Right renal cortex interstitium (tissue), 3 donors: ENCODE data around the gene TUBA8. TPM values are rescaled to one million over a fixed set of nuclear protein-coding genes. Genes with fewer than 3 reads are reported as not detected.
"Not testable (repeated sequence)": the region's sequence is repeated elsewhere in the genome, so short reads cannot be mapped to it uniquely, and the experiment has no call there.

Experiments
- DNase-seq, 3 donors: peaks; one replicate each; pipeline ENCODE4 v3.0.0-alpha.2; 2013; ENCODE audit warnings: low read depth in 3 of 3, low spot score in 2 of 3
- polyA plus RNA-seq, 3 donors: library from polyadenylated mRNA; unstranded; fragments of 120-200 nt; gene quantifications; one replicate each; pipeline ENCODE4 v1.2.1, GENCODE V29; 2013; ENCODE audit not compliant: insufficient read length in 3 of 3

Gene TUBA8
- polyA plus RNA-seq, 3 donors, result 1.9 to 4.4 (median 3.0) TPM

DNA sequence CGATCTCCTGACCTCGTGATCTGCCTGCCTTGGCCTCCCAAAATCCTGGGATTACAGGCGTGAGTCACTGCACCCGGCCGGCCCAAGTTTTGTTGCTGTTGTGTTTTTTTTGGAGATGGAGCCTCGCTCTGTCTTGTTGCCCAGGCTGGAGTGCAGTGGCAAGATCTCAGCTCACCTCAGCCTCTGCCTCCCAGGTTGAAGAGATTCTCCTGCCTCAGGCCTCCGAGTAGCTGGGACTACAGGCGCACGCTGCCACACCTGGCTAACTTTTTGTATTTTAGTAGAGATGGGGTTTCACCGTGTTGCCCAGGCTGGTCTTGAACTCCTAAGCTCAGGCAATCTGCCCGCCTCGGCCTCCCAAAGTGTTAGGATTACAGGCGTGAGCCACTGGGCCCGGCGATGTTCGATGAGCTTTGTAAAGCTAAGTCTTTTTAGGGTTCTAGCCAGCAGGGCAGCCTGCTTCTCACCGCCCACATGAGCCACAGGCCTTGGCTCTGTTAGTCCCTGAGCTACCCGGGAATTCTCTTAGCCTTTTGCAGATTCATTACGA is 12.9 kb downstream of the TUBA8 start:
- not testable (repeated sequence) for DNase-seq

DNA sequence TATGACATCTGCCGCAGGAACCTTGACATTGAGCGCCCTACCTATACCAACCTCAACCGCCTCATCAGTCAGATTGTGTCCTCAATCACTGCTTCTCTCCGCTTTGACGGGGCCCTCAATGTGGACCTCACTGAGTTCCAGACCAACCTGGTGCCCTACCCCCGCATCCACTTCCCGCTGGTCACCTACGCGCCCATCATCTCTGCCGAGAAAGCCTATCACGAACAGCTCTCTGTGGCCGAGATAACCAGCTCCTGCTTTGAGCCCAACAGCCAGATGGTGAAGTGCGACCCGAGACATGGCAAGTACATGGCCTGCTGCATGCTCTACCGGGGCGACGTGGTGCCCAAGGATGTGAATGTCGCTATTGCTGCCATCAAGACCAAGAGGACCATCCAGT is 16.0 kb downstream of the TUBA8 start:
- no peak for DNase-seq

DNA sequence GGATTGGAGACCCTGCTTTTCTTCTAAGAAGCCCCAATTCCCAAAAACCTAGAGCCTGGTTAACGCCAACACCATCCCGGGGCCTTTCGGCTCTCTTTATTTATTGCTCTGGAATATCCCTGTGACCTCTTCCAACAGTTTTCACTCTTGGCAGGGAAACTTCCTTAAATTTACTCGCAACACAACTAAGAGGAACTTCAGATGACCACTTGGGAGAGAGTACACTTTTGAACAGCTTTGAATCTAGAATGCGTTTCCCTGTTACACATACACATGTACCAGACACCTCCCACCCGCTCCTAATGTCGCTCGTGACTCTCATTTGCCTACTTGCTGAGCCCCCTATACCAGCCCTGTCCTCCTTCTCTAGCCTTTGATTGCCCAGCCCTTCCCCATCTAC is 19.4 kb downstream of the TUBA8 start:
- no peak for DNase-seq

DNA sequence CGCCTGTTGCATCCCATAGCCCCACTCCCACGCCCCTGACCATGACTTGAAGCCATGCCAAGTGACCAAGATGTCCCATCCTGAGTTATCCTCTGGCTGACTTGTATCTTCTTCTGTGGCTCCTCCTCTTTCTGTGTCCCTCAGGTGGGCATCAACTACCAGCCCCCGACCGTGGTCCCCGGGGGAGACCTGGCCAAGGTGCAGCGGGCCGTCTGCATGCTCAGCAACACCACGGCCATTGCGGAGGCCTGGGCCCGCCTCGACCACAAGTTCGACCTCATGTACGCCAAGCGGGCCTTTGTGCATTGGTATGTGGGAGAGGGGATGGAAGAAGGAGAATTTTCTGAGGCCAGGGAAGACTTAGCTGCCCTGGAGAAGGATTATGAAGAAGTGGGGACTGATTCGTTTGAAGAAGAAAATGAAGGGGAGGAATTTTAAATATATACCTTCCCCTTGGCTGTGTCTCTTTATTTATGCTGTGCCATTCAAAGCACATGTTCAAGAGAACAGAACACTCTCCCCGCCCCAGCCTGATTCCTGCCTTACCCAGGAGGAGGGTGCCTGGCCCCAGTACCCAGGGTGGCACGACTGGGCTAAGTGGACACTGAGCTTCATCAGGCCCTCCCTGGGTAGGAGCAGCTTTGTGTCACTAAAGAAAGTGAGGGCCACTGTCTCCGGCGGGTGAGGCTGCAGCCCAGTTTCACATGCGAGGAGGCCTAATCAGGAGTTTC is 20.3 kb downstream of the TUBA8 start:
- no peak for DNase-seq

DNA sequence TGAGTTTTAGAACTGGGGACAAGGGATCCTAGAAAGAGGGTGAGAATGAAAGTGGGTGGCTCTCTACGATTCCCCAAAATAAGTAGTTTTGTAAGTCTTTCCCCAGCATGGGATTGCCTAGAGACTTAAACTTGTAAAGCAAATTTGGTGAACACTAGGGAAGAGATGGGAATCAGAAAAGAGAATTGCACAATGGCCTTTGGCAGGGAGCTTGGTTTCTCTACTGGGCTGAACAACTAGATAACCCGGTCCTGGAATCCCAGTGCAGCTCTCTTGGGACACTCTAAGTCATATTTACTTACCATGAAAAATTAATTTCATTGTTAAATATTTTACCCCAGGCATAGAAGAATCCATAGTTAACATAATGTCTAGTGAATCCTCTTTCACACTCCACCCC is 22.8 kb downstream of the TUBA8 start:
- no peak for DNase-seq

DNA sequence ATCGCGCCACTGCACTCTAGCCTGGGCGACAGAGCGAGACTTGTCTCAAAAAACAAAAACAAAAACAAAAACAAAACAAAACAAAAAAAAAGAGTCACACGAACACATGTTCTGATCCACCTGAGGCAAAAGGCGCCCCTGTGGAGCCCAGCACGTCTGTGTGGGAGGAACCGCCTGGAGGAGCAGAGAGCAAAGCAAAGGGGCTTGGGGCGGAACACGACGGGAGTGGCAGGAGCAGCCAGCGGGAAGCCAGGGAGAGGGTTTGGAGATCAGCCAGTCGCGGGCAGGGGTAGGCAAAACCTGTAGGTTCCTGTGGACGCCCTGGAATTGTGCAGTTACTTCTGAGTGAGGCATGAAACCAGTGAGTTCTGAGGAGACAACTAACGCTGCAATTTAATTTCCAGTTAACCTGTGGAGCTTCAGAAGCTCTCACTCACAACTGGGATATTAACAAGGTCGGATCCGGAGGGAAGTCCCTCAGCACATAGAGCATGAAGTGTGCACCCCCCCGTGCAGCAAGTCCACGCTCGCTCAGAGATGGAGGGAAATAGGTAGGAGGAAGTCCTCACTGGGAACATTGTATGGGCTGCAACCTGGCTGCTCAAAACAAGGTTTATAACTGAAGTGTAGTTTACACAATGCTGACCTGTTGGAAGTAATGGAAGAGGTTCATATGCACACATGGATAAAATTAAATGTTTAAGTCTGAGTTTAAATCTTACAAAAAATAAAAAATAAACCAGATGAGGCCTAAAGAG is 26.1 kb downstream of the TUBA8 start:
- DNase-seq, result no peak

DNA sequence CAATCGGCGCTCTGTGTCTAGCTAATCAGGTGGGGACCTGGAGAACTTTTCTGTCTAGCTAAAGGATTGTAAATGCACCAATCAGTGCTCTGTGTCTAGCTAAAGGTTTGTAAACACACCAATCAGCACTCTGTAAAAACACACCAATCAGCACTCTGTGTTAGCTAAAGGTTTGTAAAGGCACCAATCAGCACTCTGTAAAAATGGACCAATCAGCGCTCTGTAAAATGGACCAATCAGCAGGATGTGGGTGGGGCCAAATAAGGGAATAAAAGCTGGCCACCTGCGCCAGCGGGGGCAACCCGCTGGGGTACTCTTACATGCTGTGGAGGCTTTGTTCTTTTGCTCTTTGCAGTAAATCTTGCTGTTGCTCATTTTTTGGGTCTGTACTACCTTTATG is 30.4 kb downstream of the TUBA8 start:
- not testable (repeated sequence) for DNase-seq

DNA sequence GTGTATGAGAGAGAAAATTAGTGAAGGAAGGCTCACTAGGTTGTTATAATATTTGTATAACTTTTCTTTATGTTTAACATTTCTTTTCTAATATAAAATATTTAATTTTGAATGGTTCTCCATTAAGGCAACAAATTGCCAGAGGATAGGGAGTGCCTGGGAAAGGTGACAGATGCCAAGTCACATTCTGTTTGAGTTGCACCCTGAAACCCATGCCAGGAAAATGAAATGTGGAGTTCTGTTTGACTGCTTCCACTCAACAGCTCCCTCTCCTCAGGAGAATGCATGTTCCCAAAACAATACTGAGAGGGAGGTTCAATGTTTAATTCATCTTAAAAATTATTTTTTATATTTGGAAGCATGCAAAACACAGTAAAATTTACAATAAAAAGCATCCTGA is 33.5 kb downstream of the TUBA8 start:
- DNase-seq, result no peak

DNA sequence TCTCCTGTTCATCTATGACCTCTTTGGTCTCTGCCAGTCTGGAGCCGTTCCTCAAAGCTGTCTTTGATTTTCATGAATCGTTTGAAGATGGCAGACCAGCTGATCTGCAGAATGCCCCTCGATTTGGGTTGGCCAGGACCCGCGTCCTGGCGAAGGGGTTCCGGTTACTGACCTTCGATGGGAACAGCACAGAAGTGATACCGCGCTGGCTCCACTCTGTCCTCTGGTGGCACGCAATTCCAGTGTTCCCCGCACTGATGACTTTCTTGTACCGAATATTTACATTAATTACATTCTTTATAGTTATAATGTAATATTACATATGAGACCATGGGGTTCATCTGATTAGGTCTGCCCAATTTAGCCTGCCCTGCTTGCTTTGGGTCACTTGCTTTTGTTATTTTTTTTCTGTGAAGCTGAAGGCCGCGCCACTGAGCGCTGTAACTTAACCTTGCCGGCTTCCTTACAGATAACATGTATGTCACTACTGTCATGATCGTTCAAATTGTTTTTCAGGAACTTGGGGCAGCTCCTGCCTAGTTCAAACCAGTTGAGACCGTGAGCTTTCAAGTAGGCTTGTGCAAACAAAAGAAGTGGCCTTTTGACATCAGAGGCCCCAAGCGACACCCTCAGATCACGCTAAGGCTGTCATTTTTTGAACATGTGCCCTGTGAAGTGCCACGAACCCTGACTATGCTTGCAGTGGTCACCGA is 35.2 kb downstream of the TUBA8 start:
- no peak for DNase-seq

DNA sequence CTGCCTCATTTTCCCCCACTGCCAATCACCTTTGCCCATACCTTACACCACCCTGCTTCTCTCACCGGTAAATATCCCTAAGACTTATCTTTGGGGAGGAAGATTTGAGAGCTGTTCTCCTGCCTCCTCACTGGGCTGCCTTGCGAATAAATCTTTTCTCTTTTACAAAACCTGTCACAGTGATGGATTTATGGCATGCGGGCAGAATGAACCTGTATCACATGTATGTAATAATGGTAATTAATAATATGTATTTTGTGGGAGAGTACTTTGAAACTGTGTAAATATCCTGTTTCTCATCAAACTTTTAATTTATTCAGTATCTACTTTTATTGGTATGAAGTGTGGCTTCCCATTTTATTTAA is 35.8 kb downstream of the TUBA8 start:
- DNase-seq, result no peak

DNA sequence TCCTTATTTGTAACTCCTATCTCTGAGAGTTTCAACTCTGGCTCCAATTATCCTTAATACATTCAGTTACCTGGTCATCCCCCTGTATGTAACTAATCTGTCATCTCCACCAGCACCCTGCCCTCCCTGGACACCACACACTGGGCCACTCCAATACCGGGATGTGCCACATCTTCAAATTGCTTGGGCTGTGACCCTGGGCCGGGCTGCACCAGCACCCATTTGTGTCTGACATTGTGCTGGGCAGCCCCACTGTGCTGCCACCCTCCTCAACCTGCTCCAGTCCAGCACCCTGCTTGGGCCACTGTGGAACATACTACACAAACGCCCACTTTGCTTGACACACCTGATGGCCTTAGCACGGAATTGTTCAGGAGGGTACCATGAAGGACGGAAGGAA is 37.2 kb downstream of the TUBA8 start:
- DNase-seq, result no peak

DNA sequence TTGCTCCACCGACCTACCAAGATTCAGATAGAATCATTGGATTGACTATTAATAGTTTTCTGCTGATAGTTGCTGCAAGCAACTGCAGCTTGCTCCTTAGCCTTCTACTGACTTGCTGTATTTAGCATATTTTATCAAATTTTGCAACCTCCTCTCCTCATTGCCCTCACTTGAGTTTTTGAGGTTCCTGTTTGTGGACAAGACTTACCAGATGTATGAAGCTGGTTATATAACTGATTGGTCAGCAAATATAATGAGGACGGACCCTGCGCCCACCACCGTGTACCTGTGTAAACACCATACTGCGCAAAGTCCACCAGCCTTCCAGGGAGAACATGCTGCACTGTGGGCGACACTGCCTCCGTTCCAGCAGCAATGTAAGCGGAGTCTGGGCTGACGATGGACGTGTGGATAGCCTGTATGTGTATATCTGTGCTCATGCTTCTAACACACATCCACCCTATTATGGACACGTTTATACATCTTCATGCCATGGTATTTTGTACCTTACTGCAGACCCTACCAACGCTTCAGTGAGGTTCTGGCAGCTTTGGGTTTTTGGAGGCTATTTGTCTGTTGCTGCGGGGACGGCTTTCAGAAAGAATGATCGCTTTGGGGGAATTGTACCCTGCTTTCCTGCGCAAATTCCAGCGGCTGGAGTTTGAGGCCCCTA is 37.8 kb downstream of the TUBA8 start:
- DNase-seq, result no peak

DNA sequence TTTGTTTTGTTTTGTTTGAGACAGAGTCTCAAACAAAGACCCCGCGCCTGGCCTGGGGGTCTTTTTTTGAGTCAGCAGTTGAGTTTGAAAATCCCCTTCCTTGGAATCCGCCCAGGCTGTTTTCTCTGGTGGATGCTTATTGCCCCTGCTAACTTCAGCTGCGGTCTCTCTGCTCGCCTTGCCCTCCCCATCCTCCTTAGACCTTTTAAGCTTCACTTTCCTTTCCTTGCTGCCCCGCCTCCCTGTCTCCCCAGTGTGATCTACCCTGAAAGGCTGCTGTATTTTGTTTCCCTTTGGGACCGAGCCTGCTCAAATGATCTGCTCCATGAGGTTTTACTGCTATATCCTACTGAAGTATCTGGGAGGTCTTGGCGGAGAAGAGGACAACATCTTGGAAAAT is 41.9 kb downstream of the TUBA8 start:
- no peak for DNase-seq

DNA sequence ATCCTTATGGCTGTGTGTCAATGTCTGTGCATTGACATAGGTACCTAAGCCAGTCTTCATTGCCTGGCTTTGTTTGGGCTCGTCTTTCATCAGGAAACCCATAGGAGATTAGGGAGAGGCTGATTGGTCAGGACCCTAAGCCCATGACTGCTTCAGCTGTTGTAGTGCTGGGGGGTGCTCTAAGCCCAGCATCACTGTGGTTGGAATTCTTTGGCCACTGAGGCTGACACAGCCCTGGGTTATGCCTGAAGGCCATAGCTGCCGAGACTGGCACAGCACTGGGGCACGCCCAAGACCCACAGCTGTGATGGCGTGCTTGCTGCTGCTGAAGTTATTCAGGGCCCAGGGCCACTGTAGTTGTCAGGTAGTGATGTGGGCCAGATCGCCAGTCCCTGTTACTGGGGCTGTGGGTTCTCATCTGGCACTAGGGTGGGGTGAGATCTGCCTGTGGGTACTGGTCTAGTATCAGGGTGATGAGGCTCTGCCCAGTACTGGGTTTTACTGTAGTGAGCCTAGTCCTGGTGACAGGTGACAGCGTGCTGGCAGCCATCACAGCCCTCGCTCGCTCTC is 44.3 kb downstream of the TUBA8 start:
- no peak for DNase-seq

DNA sequence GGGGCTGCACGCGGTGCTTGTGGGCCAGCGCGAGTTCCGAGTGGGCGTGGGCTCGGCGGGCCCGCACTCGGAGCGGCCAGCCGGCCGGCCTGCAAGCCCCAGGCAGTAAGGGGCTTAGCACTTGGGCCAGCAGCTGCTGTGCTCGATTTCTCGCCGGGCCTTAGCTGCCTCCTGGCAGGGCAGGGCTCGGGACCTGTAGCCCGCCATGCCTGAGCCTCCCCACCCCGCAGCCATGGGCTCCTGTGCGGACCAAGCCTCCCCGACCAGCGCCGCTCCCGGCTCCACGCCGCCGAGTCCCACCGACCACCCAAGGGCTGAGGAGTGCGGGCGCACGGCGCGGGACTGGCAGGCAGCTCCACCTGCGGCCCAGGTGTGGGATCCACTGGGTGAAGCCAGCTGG is 44.9 kb downstream of the TUBA8 start:
- not testable (repeated sequence) for DNase-seq

DNA sequence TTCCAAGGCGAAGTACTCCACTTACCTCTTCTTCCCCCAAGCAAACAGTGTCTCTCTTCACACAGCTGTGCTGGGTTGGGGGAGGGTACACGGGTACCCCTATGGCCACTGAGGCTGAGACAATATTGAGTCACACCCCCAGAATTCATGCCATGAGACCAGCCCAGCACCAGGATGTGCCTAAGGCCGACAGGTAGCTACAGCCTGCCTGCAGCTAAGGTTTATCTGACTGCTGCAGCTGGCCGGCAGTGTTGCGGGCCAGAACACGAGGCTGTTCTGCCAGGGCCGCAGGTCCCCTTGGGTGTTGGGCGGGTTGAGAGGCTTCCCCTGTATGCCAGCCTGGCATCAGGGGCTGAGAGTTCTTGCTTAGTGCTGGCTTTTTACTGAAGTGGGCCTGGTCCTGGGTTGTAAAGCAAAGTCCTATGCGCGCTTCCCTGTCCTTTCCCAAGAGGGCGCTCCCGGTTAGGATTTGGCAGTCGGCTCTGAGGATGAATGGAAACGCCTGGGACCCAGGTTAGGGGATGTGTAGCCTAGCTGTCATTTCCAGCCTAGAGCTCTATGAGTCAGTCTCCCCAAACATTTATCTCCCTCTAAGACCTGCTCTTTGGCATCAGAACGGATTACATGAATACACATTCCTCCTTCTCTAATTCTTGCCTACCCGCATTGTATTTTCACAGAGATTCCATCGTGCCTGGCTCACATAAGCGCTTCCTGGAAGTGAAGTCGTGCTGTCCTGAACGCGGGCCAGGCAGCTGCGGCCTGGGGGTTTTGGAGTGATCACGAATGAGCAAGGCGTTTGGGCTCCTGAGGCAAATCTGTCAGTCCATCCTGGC is 46.5 kb downstream of the TUBA8 start:
- DNase-seq, result peak in 2 of 3 donors; percentile 55

DNA sequence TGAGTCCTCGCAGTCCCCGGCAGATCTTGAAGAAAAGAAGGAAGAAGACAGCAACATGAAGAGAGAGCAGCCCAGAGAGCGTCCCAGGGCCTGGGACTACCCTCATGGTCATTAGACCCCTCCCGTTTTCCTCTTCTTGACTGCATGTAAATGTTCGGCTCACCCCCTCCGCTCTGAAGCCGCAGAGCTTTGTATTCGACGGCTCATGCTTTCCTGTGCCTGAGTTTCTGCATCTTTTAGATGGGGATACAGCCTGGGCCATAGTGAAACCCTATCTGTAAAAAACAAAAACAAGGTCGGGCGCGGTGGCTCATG is 47.1 kb downstream of the TUBA8 start:
- DNase-seq, result no peak

DNA sequence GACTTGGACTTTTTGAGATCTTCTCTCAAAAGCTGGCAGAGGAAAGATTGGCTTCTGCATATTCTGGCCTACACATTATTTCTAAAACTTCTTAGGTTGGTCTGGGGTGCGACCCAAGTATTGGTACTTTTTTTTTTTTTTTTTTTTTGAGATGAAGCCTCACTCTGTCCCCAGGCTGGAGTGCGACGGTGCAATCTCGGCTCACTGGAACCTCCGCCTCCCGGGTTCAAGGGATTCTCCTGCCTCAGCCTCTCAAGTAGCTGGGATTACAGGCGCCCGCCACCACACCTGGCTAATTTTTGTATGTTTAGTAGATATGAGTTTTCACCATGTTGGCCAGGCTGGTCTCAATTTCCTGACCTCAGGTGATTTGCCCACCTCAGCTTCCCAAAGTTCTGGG is 50.0 kb downstream of the TUBA8 start:
- DNase-seq, result not testable (repeated sequence)

DNA sequence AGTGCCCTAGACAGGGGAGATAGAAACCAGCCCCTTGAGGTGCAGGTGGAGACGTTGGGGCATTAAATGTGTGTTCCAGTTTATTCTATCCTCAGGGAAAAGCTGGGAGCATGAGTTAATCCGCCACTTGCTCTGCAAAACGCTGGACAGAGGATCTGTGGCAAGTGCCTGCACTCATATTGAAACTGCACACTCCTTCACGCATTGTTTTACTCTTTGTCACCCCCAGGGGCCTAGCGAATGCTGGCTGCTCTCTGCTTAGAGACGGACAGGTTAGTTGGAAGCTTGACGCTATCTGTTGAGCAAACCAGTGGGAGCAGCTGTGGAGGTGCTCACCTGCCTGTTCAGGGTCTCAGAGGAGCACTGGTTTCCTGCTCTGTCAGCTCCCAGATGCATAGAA is 53.2 kb downstream of the TUBA8 start:
- DNase-seq, result not testable (repeated sequence)

DNA sequence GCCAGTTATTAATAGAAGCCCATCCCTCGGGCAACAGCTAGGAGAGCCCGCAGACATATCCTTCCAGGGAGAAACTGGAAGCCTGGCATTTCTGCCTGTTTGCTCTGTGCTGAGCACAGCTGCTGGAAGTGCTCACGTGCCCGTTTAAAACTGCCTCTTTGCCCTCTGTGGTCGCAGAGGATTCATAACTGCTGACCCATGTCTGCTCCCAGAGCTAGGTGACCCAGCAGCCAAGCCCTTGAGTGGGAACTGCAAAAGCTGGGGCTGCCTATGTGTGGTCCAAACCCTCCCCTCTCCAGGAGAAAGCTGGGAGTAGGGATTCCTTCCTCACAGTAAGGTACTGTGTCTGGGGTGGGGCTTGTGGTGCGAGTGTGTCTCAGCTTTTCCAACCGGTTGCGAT is 54.0 kb downstream of the TUBA8 start:
- DNase-seq, result not testable (repeated sequence)
